Smooth muscle cell of the brain vasculature (primary cell): ENCODE data around the gene TUBB.
A peak's percentile ranks its signal among the peaks of the same experiment; 100 is the strongest.
"Not testable (repeated sequence)": the region's sequence is repeated elsewhere in the genome, so short reads cannot be mapped to it uniquely, and the experiment has no call there.

Experiments used
- DNase-seq: peaks from one replicate; pipeline ENCODE4 v3.0.0-alpha.2; 2012; ENCODE audit warnings: low read depth, low spot score

Gene TUBB

DNA sequence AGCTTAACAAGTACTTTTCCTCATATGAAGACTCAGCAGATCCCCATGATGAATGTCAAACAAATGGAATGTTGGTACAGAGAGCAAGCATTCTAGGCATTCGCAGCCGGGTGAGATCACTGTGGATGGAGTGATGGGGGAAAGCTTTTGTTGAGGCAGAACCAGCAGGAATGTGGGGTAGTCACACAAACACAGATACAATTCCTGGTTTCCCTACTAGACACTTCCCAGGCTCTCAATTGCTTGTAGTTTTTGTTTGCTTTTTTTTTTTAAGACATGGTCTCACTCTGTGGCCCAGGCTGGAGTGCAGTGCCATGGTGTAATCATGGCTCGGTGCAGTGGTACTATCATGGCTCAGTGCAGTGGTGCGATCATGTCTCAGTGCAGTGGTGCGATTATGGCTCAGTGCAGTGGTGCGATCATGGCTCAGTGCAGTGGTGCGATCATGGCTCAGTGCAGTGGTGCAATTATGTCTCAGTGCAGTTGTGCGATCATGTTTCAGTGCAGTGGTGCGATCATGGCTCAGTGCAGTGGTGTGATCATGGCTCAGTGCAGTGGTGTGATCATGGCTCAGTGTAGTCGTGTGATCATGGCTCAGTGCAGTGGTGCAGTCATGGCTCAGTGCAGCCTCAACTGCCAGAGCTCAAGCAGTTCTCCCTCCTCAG, 39.6 kb downstream of the TUBB start:
- DNase-seq = no peak

DNA sequence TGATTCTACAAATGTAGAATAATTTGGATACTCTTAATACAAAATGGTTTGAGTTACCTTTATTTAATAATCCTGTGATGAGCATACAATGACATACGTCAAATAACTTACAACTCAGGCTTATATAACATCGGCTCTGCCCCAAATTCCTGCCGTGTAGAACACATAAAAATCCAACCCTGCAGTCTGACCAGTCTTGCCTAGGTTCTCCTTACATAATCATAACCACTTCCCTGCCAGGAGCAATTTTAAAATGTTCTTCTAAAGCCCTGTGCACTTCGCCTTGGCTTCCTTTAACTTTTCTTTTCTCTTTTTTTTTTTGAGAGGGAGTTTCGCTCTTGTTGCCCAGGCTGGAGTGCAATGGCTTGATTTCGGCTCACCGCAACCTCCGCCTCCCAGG, 40.4 kb downstream of the TUBB start:
- no peak for DNase-seq

DNA sequence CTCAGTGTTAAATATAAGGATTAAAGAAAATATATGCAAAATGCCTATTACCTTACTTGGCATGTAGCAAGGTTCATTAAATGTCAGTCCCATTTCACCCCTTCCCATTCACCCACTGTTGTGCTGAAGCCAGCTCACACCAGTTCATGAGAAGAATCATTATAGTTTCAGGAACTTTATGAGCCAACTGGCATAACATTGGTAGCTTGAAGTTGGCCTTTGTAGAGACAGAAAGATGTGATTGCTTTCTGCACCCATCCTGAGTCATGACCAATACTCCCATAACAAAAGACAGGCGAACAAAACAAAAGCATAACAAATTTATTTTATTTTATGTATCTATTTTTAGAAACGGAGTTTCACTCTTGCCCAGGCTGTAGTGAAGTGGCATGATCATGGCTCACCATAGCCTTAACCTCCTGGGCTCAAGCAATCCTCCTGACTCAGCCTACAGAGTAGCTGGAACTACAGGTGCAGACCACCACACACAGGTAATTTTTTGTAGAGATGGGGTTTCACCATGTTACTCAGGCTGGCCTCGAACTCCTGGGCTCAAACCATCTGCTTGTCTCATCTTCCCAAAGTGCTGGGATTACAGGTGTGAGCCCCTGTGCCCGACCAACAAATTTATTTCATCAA, 41.8 kb downstream of the TUBB start:
- no peak for DNase-seq

DNA sequence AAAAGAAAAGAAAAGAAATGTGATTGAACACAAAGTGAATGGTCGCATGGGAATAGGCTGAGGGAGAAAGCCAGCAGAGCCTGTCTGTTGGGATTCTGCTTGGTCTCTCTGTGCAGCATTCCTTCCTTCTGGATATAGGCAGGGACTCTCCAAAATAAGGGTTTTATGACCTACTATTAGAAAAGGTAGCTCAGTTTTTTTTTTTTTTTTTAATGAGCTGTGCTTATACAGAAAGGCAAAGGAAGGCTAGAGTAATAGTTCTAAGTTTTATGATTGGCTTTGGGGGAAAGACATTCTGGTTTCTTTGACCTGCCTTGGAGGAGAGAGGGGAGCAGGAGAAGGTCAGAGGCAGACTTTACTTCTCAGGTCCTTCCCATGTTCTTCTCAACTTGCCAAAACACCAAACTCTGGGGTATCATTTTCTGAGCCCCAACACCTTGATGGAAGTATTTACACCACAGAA, 43.0 kb downstream of the TUBB start:
- DNase-seq = no peak

DNA sequence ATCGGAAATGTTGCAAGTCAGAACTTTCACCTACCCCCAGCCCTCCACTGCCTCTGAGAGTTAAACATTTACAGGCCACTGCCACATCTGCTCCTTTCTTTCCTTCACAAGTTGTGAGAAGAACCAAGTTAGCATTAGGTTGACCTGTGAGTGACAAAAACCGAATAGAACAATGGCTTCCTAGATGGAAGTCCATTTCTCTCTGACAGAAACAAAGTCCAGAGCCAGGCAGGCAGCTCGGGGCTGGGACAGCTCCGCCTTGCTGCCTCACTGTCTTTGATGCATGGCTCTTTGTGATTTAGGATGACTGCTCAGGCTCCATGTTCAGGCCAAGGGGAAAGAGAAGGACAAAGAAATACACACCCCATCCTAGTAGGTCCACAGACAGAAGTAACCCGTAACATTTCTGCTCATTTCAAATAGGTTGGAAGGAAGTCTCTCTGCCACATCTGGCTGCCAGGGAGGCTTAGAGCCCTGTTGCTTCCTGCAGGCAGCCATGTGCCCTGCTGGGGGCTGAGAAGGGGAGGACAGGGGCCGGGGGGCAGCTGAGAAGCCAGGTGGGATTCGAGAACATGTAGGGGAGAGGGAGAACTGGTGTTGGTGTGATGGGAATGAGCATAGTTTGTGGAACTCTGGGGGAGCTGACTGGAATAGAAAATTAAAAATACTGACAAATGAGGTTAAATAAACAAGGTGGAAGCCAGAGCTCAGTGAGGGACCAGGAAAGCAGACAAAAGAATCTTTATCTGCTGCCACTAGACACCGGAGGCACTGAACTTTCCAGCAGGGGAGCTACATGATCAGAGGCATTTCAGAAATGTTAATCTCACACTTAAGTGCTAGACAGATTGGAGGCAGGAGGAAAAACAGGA, 43.7 kb downstream of the TUBB start:
- no peak for DNase-seq

DNA sequence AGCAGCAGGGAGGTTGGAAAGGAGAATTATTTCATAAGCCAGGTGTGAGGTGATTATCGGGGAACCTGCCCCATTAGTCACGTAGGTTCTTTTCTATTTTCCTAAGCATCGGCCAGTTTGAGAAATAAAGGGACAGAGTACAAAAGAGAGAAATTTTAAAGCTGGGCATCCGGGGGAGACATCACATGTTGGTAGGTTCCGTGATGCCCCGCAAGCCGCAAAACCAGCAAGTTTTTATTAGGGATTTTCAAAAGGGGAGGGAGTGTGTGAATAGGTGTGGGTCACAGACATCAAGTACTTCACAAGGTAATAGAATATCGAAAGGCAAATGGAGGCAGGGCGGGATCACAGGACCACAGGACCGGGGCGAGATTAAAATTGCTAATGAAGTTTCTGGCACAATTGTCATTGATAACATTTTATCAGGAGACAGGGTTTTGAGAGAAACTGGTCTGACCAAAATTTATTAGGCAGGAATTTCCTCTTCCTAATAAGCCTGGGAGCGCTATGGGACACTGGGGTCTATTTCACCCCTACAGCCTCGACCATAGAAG, 44.4 kb downstream of the TUBB start:
- not testable (repeated sequence) for DNase-seq

DNA sequence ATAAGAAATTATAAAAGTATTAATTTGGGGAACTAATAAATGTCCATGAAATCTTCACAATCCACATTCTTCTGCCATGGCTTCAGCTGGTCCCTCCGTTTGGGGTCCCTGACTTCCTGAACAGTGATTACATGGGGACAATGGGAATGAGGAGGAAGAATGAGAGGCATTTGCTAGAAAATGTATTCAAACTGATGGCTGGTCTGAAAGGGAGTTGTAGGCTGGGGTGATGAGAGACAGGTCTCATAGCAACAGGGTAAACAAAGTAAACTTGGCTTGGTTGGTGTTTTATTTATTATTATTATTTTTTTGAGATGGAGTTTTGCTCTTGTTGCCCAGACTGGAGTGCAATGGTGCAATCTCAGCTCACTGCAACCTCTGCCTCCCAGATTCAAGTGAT, 45.3 kb downstream of the TUBB start:
- DNase-seq = not testable (repeated sequence)

DNA sequence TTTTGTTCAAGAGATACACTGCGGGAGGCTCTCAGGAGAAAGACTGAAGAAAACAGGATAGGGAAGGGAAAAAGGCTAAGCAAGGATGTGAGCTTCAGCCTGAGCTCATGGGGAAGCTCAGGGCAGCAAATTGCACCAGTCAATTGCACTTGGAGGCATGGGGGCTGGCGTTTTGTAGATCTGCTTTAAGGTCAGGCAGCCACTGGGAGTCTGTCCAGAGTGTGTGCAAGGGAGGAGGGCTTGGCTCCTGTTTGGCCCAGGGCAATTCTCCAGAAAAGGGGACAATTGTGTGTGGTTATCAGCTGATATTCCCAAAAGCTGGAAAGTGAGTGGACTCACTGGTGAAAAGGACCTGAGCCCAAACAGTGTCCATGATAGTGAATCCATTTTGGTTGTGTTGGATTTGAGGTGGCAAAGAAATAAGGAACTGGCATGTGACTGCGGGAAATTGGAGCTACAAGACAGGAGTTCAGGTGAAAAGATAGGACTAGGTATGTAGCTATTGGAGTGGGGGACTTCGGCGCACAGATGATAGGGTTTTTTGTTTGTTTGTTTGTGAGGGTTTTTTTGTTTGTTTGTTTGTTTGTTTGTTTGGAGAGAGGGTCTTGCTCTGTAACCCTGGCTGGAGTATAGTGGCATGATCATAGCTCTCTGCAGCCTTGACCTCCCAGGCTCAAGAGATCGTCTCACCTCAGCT, 46.5 kb downstream of the TUBB start:
- no peak for DNase-seq

DNA sequence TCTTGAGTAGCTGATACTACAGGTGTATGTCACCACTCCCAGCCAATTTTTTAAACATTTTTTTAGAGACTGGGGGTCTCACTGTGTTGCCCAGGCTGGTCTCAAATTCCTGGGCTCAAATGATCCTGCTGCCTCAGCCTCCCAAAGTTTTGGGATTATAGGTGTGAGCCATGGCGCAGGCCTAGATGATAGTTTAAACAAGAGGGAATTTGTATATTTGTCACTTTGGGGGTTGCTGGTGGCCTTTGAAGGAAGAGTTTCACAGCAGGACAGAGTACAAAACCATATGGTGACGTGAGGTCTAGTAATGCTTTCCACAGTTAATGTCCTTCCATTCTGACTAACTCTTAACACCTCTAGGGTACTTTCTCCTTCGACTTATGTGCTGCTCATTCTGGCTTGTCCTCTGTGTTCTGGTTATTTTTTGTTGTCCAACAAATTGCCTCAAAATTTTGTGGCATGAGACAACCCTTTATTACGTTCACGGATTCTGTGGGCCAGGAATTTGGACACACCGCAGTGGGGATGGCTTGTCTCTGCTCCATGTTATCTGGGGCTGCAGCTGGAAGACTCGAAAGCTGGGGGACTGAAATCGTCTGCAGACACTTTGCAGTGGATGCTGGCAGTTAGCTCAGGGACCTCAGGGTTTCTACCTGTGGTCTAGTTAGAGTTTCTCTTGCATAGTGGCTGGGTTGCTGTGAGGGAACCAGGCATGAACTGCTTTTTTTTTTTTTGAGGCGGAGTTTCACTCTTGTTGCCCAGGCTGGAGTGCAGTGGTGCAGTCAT, 47.2 kb downstream of the TUBB start:
- no peak for DNase-seq

DNA sequence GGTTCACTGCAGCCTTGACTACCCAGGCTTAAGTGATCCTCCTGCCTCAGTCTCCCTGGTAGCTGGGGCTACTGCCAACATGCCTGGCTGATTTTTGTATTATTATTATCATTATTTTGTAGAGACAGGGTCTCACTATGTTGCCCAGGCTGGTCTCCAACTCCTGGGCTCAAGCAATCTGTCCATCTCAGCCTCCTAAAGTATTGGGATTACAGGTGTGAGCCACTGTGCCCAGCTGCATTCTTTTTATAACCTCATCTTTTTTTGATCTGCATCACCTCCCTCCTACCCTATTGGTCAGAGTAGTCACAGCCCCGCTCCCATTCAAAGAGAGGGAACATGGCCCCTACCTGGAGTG, 47.8 kb downstream of the TUBB start:
- no peak for DNase-seq

DNA sequence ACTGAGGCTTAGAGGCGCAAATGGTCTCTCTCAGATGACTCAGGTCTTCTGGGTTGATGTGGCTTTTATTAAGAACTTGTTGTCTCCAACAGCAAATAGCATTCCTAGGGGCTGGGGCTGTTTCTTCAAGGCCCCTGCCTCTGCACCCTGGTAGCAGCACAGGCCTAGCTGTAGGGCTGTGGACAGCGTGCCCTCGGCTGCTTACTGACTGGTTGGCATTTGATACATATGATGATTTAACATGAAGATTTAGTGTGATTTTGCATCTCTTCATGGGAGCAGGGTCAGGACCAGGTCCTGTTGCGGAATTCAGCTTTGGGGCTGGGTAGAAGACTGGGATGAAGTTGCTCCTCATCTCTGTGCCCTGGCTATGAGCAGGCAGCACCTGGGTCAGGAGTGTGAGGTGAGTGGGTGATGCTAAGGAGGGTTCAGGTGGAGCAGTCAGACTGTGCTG, 48.5 kb downstream of the TUBB start:
- DNase-seq = no peak

DNA sequence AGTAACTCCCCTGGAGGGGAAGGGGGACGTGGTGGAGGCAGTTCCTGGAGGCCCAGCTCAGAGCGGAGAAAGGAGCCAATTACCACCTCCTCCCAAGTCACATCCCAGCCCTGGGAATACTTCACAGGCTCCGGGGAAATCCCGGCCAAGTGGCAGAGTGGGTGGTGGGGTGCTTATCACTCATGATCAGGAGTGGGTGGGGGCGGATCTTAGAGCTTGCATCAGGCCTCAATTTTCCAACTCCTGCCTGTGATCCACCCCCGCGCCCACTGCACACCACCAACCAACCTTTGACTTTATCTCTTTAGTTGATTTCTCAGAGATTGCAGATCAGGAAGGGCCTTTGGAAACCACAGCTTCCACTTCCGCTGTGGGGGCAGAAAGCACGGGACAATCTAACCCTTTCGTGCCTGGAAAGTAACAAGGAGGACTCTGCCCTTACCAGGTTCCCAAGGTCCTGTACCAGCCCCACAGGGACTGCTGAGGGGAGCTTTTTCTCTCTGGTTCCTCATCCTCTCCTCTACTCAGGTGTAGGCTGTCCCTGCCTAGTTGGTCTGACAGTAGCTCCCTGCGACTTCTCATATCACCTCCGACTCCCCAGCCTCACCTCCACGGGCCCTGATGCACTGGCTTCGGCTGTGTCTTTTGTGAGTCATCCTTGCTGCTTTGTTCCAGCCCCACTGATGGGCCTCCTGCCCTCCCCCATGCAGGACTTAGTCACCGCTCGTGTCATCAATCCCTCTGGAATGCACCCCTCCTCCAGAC, 49.1 kb downstream of the TUBB start:
- DNase-seq = peak; percentile 52

DNA sequence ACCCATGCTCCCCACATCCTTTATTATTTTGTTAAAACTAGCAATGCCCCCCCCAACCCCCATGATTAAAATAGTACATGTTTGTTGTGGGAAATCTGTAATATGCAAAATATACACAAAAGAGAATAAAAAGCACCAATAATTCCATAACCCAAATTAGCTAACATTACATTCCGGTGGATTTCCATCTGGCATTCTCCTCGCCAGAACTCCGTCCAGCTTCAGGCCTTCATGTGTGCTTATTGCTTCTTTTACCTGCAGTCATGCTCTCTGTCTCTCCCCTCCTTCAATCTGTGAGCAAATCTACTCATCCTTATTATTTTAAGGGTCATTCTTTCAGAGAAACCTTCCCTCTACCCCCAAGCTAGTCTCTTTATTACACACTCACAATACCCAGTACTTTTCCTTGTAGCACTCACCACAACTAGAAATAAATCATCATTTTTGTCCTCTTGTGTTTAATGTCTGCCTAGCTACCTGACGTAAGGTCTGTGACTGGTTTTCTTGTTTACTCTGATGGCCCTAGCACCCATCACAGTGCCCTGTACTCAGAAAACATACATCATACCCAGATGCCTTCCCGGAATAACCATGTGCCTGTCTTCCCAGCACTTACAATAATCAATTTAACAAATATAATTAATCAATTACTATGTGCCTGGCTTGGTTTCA, 49.8 kb downstream of the TUBB start:
- DNase-seq = no peak

DNA sequence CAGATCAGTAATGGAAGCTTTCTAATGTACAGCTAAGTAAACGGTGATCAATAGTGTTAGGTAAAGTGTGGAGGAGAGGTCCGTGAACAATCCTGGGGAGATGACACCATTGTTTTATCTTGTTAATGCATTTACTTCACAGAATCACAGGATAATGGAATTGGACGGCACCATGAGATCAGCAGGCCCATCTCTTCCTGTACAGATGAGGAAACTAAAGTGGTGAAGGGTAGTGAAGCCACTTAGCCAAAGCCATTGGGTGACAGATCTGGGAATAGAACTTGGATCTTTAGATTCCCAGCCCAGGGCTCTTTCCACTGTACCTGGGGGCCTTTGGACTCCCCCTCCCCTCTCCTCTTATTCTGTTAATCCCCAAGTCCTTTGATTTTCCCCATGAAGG, 50.4 kb downstream of the TUBB start:
- DNase-seq = no peak

DNA sequence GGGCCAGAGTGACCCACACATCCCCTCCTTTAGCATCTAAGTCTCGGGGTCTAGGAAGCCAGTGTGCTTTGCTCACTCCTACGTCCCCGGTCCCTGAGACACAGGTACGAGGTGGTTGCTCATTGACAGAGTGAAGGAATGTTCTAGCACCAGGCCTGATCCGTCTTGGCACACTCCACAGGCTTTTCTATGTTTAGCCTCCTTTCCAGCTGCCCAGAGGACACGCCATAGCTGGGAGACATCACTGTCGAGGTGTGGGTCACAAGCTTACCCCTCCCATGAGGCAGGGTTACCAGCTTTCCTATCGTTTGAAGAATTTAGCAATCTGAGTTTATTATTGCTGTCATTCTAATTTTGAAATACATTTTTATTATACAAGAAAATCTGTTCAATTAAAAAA, 54.5 kb downstream of the TUBB start:
- no peak for DNase-seq
